DND-41 (cell line): ENCODE measurements around the gene FAM110A.

ENCODE experiments used
- ATAC-seq: fragments of 200-7000 bp; cut with Tn5 transposase; 3 replicates; pipeline ENCODE4 v1.9.1; 2021; ENCODE audit warnings: low read depth; ENCODE audit not compliant: insufficient read depth
- DNase-seq: peaks from one replicate; pipeline ENCODE4 v3.0.0-alpha.2; 2020
- H2AFZ ChIP-seq: 2 replicates; pipeline ENCODE4 v1.6.0; 2012; ENCODE audit warnings: low read depth, low read length
- H3K27ac ChIP-seq: 2 replicates; pipeline ENCODE4 v1.5.1; 2012; ENCODE audit warnings: low read length, inconsistent platforms
- H3K27me3 ChIP-seq: fragments of 200-600 bp; sonication (generic); 2 replicates; pipeline ENCODE4 v1.6.0; 2012; ENCODE audit warnings: low read length, mild to moderate bottlenecking, inconsistent platforms; ENCODE audit not compliant: insufficient read depth, poor library complexity
- H3K36me3 ChIP-seq: 2 replicates; pipeline ENCODE4 v1.5.1; 2012; ENCODE audit warnings: low read length, inconsistent platforms; ENCODE audit not compliant: insufficient read depth
- H3K4me1 ChIP-seq: 2 replicates; pipeline ENCODE4 v1.5.1; 2012; ENCODE audit warnings: mild to moderate bottlenecking, low read length; ENCODE audit not compliant: insufficient read depth
- H3K4me2 ChIP-seq: 2 replicates; pipeline ENCODE4 v1.6.0; 2012; ENCODE audit warnings: mild to moderate bottlenecking, moderate library complexity, low read length, inconsistent platforms; ENCODE audit not compliant: insufficient read depth
- H3K4me3 ChIP-seq, 2 experiments: fragments of 200-600 bp in 1 of 2; shearing (Covaris generic) in 1 of 2; 2 replicates each; pipeline ENCODE4 v1.5.1; 2012 to 2016; ENCODE audit warnings: inconsistent platforms in 2 of 2, low read length in 2 of 2, mild to moderate bottlenecking in 2 of 2, low read depth in 1 of 2, moderate library complexity in 1 of 2
- H3K79me2 ChIP-seq: 2 replicates; pipeline ENCODE4 v1.6.0; 2012; ENCODE audit warnings: low read length, inconsistent platforms; ENCODE audit not compliant: insufficient read depth
- H3K9ac ChIP-seq: 2 replicates; pipeline ENCODE4 v1.6.0; 2012; ENCODE audit warnings: low read depth, mild to moderate bottlenecking, inconsistent platforms, low read length, moderate library complexity
- H3K9me3 ChIP-seq: 2 replicates; pipeline ENCODE4 v1.5.1; 2012; ENCODE audit warnings: low read length, moderate library complexity, mild to moderate bottlenecking, inconsistent platforms; ENCODE audit not compliant: insufficient read depth, severe bottlenecking
- H4K20me1 ChIP-seq: 2 replicates; pipeline ENCODE4 v1.6.0; 2012; ENCODE audit warnings: low read length; ENCODE audit not compliant: insufficient read depth
- EZH2 ChIP-seq: IDR thresholded peaks from 3 replicates; pipeline ENCODE4 v1.6.1; 2012; ENCODE audit warnings: borderline replicate concordance, low read depth, mild to moderate bottlenecking, moderate library complexity, low read length, inconsistent platforms; ENCODE audit not compliant: severe bottlenecking
- TF ChIP-seq, protein P1 (sequence below): IDR thresholded peaks from 2 replicates; pipeline ENCODE4 v1.5.1; 2012; ENCODE audit warnings: borderline replicate concordance, low read length, moderate library complexity, mild to moderate bottlenecking; ENCODE audit not compliant: poor library complexity, severe bottlenecking; ENCODE audit errors: extremely low read depth

The FAM110A gene

DNA sequence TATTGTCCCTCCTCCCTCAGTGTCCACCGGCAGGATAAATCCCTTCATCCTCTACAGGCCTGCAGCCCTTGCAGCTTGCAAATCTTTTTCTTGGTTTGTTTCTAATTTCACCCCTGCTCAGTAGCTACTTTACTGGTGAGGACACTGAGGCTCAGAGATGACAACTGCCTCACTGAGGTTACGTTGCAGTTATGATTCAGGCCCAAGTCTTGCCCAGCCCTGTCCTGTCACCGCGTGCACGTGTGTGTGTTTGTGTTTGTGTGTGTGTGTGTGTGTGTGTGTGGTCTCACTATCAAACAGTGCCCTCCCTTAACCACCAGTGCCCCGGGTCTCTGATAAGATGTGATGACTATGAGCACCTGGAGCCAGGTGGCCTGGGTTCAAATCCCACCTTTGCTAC lies 21.1 kb downstream of the FAM110A start:
- Histone ChIP-seq H3K4me2 (no peak overlapping the region), H3K36me3 (no peaks in the 10 kb centered on the region), H3K4me3 (no peak overlapping the region), H3K9ac (no peak overlapping the region), H3K79me2 (no peaks in the 10 kb centered on the region), H3K27ac (no peak overlapping the region), H3K9me3 (no peaks in the 10 kb centered on the region), H3K27me3 (no peaks in the 10 kb centered on the region), H3K4me1 (peaks cover 10% of the 10 kb centered on the region), H2AFZ (no peak overlapping the region), H4K20me1 (no peaks in the 10 kb centered on the region)
- ATAC-seq = no peak
- no peak for DNase-seq
- TF ChIP-seq EZH2 = no peak
- TF ChIP-seq, protein P1, sequence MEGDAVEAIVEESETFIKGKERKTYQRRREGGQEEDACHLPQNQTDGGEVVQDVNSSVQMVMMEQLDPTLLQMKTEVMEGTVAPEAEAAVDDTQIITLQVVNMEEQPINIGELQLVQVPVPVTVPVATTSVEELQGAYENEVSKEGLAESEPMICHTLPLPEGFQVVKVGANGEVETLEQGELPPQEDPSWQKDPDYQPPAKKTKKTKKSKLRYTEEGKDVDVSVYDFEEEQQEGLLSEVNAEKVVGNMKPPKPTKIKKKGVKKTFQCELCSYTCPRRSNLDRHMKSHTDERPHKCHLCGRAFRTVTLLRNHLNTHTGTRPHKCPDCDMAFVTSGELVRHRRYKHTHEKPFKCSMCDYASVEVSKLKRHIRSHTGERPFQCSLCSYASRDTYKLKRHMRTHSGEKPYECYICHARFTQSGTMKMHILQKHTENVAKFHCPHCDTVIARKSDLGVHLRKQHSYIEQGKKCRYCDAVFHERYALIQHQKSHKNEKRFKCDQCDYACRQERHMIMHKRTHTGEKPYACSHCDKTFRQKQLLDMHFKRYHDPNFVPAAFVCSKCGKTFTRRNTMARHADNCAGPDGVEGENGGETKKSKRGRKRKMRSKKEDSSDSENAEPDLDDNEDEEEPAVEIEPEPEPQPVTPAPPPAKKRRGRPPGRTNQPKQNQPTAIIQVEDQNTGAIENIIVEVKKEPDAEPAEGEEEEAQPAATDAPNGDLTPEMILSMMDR = no peak

DNA sequence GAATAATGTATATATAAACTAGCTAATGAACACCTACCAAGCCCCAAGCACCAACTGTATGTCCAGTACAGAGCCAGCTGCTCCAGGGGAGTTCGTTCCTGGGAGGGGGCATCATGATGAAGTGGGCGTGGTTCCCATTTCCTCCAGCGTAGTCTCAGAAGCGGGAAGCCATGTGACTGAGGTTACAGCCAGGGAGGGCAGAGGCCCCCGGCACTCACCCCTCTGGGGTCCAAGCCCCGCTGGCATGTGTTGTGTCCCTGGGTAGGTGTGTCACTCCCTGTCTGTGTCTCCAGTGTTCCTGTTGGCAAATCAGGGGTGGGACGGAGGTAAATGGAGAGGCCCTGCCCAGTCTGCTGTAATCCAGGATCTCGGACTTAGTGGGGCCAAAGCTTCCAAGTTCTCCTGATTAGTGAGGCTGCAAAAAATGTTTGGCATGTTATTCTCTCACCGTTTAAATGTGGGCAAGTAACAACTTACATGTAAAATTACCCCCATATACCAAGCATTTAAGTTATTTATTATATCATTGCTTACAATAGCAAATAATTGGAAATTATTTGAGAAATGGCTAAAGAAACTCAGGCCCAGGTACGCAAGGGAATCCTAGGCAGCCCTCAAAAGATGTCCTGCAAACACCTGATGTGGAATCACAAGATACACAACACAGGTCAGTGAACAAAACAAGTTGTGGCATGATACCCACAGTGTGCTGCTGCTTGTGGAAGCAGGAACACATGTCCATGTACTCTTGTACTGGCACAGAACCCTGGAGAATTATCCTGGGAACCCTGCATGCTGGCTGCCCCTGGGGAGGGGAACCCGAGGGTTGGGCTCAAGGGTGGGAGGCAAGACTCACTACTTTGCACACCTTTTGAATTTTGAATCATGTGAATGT lies 22.2 kb downstream of the FAM110A start:
- no peaks in the 10 kb centered on the region for H4K20me1 ChIP-seq
- H3K79me2 ChIP-seq = no peaks in the 10 kb centered on the region
- H3K4me3 ChIP-seq = no peak overlapping the region
- DNase-seq (no peak), ATAC-seq (no peak)
- H3K9ac ChIP-seq = no peak overlapping the region
- H3K27ac ChIP-seq = no peak overlapping the region
- H3K36me3 ChIP-seq = no peaks in the 10 kb centered on the region
- H3K4me1 ChIP-seq = peaks cover 14% of the 10 kb centered on the region
- TF ChIP-seq, protein P1 = no peak
- no peak for TF ChIP-seq EZH2
- H3K9me3 ChIP-seq = no peaks in the 10 kb centered on the region
- H2AFZ ChIP-seq = no peak overlapping the region
- no peak overlapping the region for H3K4me2 ChIP-seq
- no peaks in the 10 kb centered on the region for H3K27me3 ChIP-seq

DNA sequence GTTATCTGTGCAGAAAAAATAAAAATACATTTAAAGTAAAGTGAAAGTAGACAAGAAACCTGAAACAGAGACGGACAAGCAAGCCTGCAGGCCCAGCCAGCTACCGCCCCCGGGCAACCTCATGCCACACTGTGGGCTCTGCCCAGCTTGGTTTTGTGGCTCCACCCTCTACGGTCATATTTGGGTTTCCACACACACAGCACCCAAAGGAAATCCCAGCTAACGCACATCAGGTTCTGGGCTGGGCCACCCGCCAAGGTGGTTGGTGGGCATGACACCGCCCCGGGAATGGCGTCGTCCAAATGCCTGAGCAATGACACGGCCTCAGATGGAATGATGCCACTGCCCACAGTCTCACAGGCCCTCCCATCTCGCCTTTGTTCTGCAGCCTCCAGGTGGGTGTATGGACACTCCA lies 22.9 kb downstream of the FAM110A start:
- Histone ChIP-seq H3K4me3 (no peak overlapping the region), H3K27ac (no peak overlapping the region), H3K79me2 (no peaks in the 10 kb centered on the region), H2AFZ (no peak overlapping the region), H3K4me2 (no peak overlapping the region), H3K9me3 (no peaks in the 10 kb centered on the region), H3K36me3 (no peaks in the 10 kb centered on the region), H4K20me1 (no peaks in the 10 kb centered on the region), H3K9ac (no peak overlapping the region), H3K27me3 (no peaks in the 10 kb centered on the region), H3K4me1 (peaks cover 14% of the 10 kb centered on the region)
- TF ChIP-seq, protein P1 = no peak
- TF ChIP-seq EZH2 = no peak
- no peak; the same call in 2 of the 3 replicates for ATAC-seq
- no peak for DNase-seq
